Measurements from ENCODE around the gene SPRED2. TPM values are rescaled to one million over a fixed set of nuclear protein-coding genes. Genes with fewer than 3 reads are reported as not detected.
A peak's percentile ranks its signal among the peaks of the same experiment; 100 is the strongest.

Gene SPRED2
- total RNA-seq, 4 donors from 2014 or later = 8.4 to 34.8 (median 29.7) TPM

GRCh38 chr2:65377556-65378192, 54.7 kb downstream of the SPRED2 start:
- H3K9me3 ChIP-seq = no peaks in the 10 kb centered on the region
- H3K36me3 ChIP-seq = no peaks in the 10 kb centered on the region
- peak overlapping the region; percentile 43 to 69 (median 55) for H3K27ac ChIP-seq
- peaks cover 18 to 68% (median 35%) of the 10 kb centered on the region in 4 donors for H3K4me1 ChIP-seq
- WGBS, 2 donors (ENCODE audit: low coverage in 1 of 2) = 35 to 75% methylated on average over 1 to 5 of the region's 5 CpGs
- H3K4me3 ChIP-seq = no peak overlapping the region
- H3K27me3 ChIP-seq = no peaks in the 10 kb centered on the region
- intact Hi-C loops (cut with DNase I; ENCODE audit: low total_unique reads) = no loop called here
- in situ Hi-C loops (cut with MboI; ENCODE audit: low pct_ligation_motif_present in 1 of 4, low pct_unique_long_range_greater_than_20kb in 1 of 4, low sequenced_read_pairs in 3 of 4) = no loop called here
- TF ChIP-seq POLR2AphosphoS5 (IDR thresholded peaks at IDR 0.05) (peak in 2 of 3 donors; percentile 5 to 29), POLR2A (IDR thresholded peaks at IDR 0.05) (no peak), EP300 (IDR thresholded peaks at IDR 0.05; ENCODE audit: low read depth) (no peak)
- TF ChIP-seq, protein P1, sequence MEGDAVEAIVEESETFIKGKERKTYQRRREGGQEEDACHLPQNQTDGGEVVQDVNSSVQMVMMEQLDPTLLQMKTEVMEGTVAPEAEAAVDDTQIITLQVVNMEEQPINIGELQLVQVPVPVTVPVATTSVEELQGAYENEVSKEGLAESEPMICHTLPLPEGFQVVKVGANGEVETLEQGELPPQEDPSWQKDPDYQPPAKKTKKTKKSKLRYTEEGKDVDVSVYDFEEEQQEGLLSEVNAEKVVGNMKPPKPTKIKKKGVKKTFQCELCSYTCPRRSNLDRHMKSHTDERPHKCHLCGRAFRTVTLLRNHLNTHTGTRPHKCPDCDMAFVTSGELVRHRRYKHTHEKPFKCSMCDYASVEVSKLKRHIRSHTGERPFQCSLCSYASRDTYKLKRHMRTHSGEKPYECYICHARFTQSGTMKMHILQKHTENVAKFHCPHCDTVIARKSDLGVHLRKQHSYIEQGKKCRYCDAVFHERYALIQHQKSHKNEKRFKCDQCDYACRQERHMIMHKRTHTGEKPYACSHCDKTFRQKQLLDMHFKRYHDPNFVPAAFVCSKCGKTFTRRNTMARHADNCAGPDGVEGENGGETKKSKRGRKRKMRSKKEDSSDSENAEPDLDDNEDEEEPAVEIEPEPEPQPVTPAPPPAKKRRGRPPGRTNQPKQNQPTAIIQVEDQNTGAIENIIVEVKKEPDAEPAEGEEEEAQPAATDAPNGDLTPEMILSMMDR (IDR thresholded peaks at IDR 0.05) = no peak
- DNase-seq = peak; percentile 47

- in situ Hi-C loops (cut with MboI; ENCODE audit: low pct_ligation_motif_present in 1 of 4, low pct_unique_long_range_greater_than_20kb in 1 of 4, low sequenced_read_pairs in 3 of 4) (no loop called here), intact Hi-C loops (cut with DNase I; ENCODE audit: low total_unique reads) (no loop called here)
- 76 to 89% methylated on average over 3 to 4 of the region's 4 CpGs for WGBS, 2 donors (ENCODE audit: low coverage in 1 of 2)
- Histone ChIP-seq H3K4me1 (peaks cover 8 to 62% (median 28%) of the 10 kb centered on the region in 4 donors), H3K27ac (no peak overlapping the region), H3K9me3 (no peaks in the 10 kb centered on the region), H3K27me3 (no peaks in the 10 kb centered on the region), H3K36me3 (no peaks in the 10 kb centered on the region), H3K4me3 (no peak overlapping the region)
- DNase-seq = no peak
- TF ChIP-seq EP300 (IDR thresholded peaks at IDR 0.05; ENCODE audit: low read depth) (no peak), POLR2A (IDR thresholded peaks at IDR 0.05) (no peak), POLR2AphosphoS5 (IDR thresholded peaks at IDR 0.05) (no peak)
- TF ChIP-seq, protein P1 (IDR thresholded peaks at IDR 0.05) = no peak
Observed at GRCh38 chr2:65375723-65376122, 56.7 kb downstream of the SPRED2 start.

- Histone ChIP-seq H3K36me3 (no peaks in the 10 kb centered on the region), H3K27ac (no peak overlapping the region)
- in situ Hi-C loops (cut with MboI; ENCODE audit: low pct_ligation_motif_present in 1 of 4, low pct_unique_long_range_greater_than_20kb in 1 of 4, low sequenced_read_pairs in 3 of 4) = no loop called here
Observed at GRCh38 chr2:65374999-65375398, 57.4 kb downstream of the SPRED2 start.

DNA sequence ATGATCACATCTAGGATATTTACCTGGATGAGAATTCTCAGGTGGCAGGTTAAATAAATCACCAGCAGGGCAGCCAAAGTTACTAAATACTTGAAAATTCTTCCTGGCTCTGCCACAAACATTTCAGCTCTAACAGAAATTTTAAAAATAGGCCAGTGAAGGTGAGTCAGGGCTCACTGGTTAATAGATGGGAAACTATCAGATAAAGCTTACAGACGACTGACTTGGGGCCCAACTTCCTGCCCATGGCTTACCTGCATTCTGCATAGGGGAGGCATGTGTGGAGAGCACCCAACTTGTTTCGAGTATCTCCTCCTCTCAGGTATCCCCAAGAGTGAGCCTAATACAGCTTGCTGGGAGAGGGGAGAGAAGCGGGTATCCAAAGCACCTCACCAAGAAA, 57.8 kb downstream of the SPRED2 start:
- in situ Hi-C loops (cut with MboI; ENCODE audit: low pct_ligation_motif_present in 1 of 4, low pct_unique_long_range_greater_than_20kb in 1 of 4, low sequenced_read_pairs in 3 of 4) (no loop called here), intact Hi-C loops (cut with DNase I; ENCODE audit: low total_unique reads) (no loop called here)
- Histone ChIP-seq H3K9me3 (no peaks in the 10 kb centered on the region), H3K36me3 (no peaks in the 10 kb centered on the region), H3K4me1 (peaks cover 8 to 50% (median 28%) of the 10 kb centered on the region in 4 donors), H3K27me3 (no peaks in the 10 kb centered on the region), H3K4me3 (no peak overlapping the region), H3K27ac (no peak overlapping the region)
- DNase-seq = no peak
- 82 to 100% methylated on average over 1 to 3 of the region's 3 CpGs for WGBS, 2 donors (ENCODE audit: low coverage in 1 of 2)
- TF ChIP-seq POLR2A (IDR thresholded peaks at IDR 0.05) = no peak
- TF ChIP-seq POLR2AphosphoS5 (IDR thresholded peaks at IDR 0.05) = no peak
- TF ChIP-seq, protein P1 (IDR thresholded peaks at IDR 0.05) = no peak
- TF ChIP-seq EP300 (IDR thresholded peaks at IDR 0.05; ENCODE audit: low read depth) = no peak

More at GRCh38 chr2:65374999-65375398, 57.4 kb downstream of the SPRED2 start:
- intact Hi-C loops (cut with DNase I; ENCODE audit: low total_unique reads) = no loop called here
- Histone ChIP-seq H3K4me3 (no peak overlapping the region), H3K4me1 (peaks cover 8 to 54% (median 28%) of the 10 kb centered on the region in 4 donors), H3K9me3 (no peaks in the 10 kb centered on the region), H3K27me3 (no peaks in the 10 kb centered on the region)
- 84% methylated on average over 4 of the region's 4 CpGs; no CpG with 5 or more reads in 1 of the 2 donors for WGBS, 2 donors (ENCODE audit: low coverage in 1 of 2)
- TF ChIP-seq, protein P1 (IDR thresholded peaks at IDR 0.05) = no peak
- no peak for DNase-seq
